Tibial nerve (tissue), 4 donors: ENCODE results near the gene HSD17B8. TPM values are rescaled to one million over a fixed set of nuclear protein-coding genes. Genes with fewer than 3 reads are reported as not detected.

Source experiments
- DNase-seq, 2 donors: peaks; one replicate each; pipeline ENCODE4 v3.0.0-alpha.2; 2019; ENCODE audit warnings: low spot score in 2 of 2
- H3K27ac ChIP-seq, 4 donors: fragments of 200-600 bp; sonication (generic) in 3 of 4; one replicate each; pipeline ENCODE4 v1.5.1; 2017 to 2019; ENCODE audit warnings: mild to moderate bottlenecking in 1 of 4
- H3K27me3 ChIP-seq, 2 donors: fragments of 200-600 bp; sonication (generic) in 1 of 2; one replicate each; pipeline versions ENCODE4 v1.5.1 to v1.6.0; 2017 to 2019
- H3K36me3 ChIP-seq, 3 donors: fragments of 200-600 bp; sonication (generic); one replicate each; pipeline ENCODE4 v1.5.1; 2018 to 2019
- H3K4me1 ChIP-seq, 4 donors: fragments of 200-600 bp; sonication (generic) in 3 of 4; one replicate each; pipeline ENCODE4 v1.5.1; 2017 to 2019
- H3K4me3 ChIP-seq, 4 donors: fragments of 200-600 bp; sonication (generic) in 3 of 4; one replicate each; pipeline ENCODE4 v1.5.1; 2017 to 2019; ENCODE audit warnings: mild to moderate bottlenecking in 1 of 4, moderate library complexity in 1 of 4
- H3K9me3 ChIP-seq, 4 donors: fragments of 200-600 bp; sonication (generic) in 3 of 4; one replicate each; pipeline ENCODE4 v1.5.1; 2017 to 2019
- CTCF ChIP-seq, 5 experiments: fragments of 200-600 bp in 3 of 5; fragments of 450-650 bp in 2 of 5; sonication (generic) in 3 of 5; IDR thresholded peaks; one replicate each; pipeline ENCODE4 v1.5.1; 2016 to 2019; ENCODE audit warnings: antibody characterized with exemption in 5 of 5, mild to moderate bottlenecking in 3 of 5, moderate library complexity in 2 of 5
- EP300 ChIP-seq, 2 donors: sonication (generic); formaldehyde crosslinking; IDR thresholded peaks; one replicate each; pipeline ENCODE4 v1.6.1; 2017; ENCODE audit warnings: antibody characterized with exemption in 2 of 2, mild to moderate bottlenecking in 1 of 2
- POLR2A ChIP-seq, 2 donors: fragments of 450-650 bp; IDR thresholded peaks; one replicate each; pipeline ENCODE4 v1.6.1; 2017; ENCODE audit warnings: antibody characterized with exemption in 2 of 2, mild to moderate bottlenecking in 2 of 2, moderate library complexity in 2 of 2
- WGBS, 2 donors: methylation state at CpG; one replicate each; pipeline ENCODE4 v1.1.5; 2018; 5-methylcytosine and 5-hydroxymethylcytosine counted together
- total RNA-seq, 4 donors: library from RNA; depleted of rRNA; stranded (reverse); fragments of >200 nt; gene quantifications; one replicate each; pipeline ENCODE4 v1.1.0, GENCODE V29; 2016

HSD17B8 gene
- total RNA-seq, 4 donors from 2014 or later: 10.0 to 33.9 (median 19.1) TPM

GRCh38 chr6:33205191-33206026 is 954 bp downstream of the HSD17B8 start:
- Histone ChIP-seq H3K9me3 (no peaks in the 10 kb centered on the region), H3K36me3 (peaks cover 0 to 31% (median 0%) of the 10 kb centered on the region in 3 donors), H3K4me3 (peak overlapping the region in 3 of 4 donors; percentile 35 to 78 (median 76)), H3K4me1 (peaks cover 3 to 70% (median 39%) of the 10 kb centered on the region in 4 donors), H3K27ac (peak overlapping the region in 3 of 4 donors; percentile 53 to 80 (median 78)), H3K27me3 (no peaks in the 10 kb centered on the region)
- 47 to 52% methylated on average over 17 of the region's 17 CpGs for WGBS, 2 donors
- TF ChIP-seq POLR2A (IDR thresholded peaks at IDR 0.05) (no peak), CTCF (IDR thresholded peaks at IDR 0.05) (no peak), EP300 (IDR thresholded peaks at IDR 0.05) (no peak)
- no peak for DNase-seq

- WGBS, 2 donors: 64 to 75% methylated on average over 3 of the region's 3 CpGs
- no peaks in the 10 kb centered on the region for H3K27me3 ChIP-seq
- no peak for DNase-seq
- TF ChIP-seq CTCF (IDR thresholded peaks at IDR 0.05): no peak
- TF ChIP-seq POLR2A (IDR thresholded peaks at IDR 0.05): no peak
- TF ChIP-seq EP300 (IDR thresholded peaks at IDR 0.05): no peak
- peaks cover 3 to 68% (median 37%) of the 10 kb centered on the region in 4 donors for H3K4me1 ChIP-seq
- no peaks in the 10 kb centered on the region for H3K9me3 ChIP-seq
- peaks cover 0 to 39% (median 0%) of the 10 kb centered on the region in 3 donors for H3K36me3 ChIP-seq
- H3K27ac ChIP-seq: peak overlapping the region in 2 of 4 donors; percentile 28 to 98
- H3K4me3 ChIP-seq: no peak overlapping the region
Observed at GRCh38 chr6:33206027-33206863, 1.8 kb downstream of the HSD17B8 start.

- H3K9me3 ChIP-seq: no peaks in the 10 kb centered on the region
- peak overlapping the region; percentile 87 to 97 (median 90) for H3K4me3 ChIP-seq
- no peaks in the 10 kb centered on the region for H3K27me3 ChIP-seq
- TF ChIP-seq EP300 (IDR thresholded peaks at IDR 0.05) (no peak), POLR2A (IDR thresholded peaks at IDR 0.05) (no peak), CTCF (IDR thresholded peaks at IDR 0.05) (no peak)
- H3K4me1 ChIP-seq: peaks cover 3 to 60% (median 30%) of the 10 kb centered on the region in 4 donors
- WGBS, 2 donors: 15 to 18% methylated on average over 20 of the region's 20 CpGs
- peak overlapping the region; percentile 93 to 98 (median 97) for H3K27ac ChIP-seq
- no peak for DNase-seq
- peaks cover 0 to 46% (median 0%) of the 10 kb centered on the region in 3 donors for H3K36me3 ChIP-seq
Observed at GRCh38 chr6:33206864-33207551, 2.6 kb downstream of the HSD17B8 start.

GRCh38 chr6:33207552-33208090 is 3.2 kb downstream of the HSD17B8 start:
- Histone ChIP-seq H3K4me3 (peak overlapping the region; percentile 87 to 97 (median 90)), H3K27me3 (no peaks in the 10 kb centered on the region), H3K27ac (peak overlapping the region; percentile 93 to 98 (median 97)), H3K9me3 (no peaks in the 10 kb centered on the region), H3K36me3 (peaks cover 0 to 43% (median 0%) of the 10 kb centered on the region in 3 donors), H3K4me1 (peaks cover 0 to 60% (median 26%) of the 10 kb centered on the region in 4 donors)
- no peak for TF ChIP-seq POLR2A (IDR thresholded peaks at IDR 0.05)
- no peak for TF ChIP-seq EP300 (IDR thresholded peaks at IDR 0.05)
- TF ChIP-seq CTCF (IDR thresholded peaks at IDR 0.05): no peak
- peak in 1 of 2 donors; percentile 54 for DNase-seq
- WGBS, 2 donors: 1 to 2% methylated on average over 28 to 29 of the region's 29 CpGs
